ELF-1 (cell line): ENCODE measurements around the gene FAM3B.

ENCODE experiments used
- DNase-seq: peaks from one replicate; pipeline ENCODE4 v3.0.0-alpha.2; 2016; ENCODE audit warnings: low read depth, low spot score

Gene FAM3B

DNA sequence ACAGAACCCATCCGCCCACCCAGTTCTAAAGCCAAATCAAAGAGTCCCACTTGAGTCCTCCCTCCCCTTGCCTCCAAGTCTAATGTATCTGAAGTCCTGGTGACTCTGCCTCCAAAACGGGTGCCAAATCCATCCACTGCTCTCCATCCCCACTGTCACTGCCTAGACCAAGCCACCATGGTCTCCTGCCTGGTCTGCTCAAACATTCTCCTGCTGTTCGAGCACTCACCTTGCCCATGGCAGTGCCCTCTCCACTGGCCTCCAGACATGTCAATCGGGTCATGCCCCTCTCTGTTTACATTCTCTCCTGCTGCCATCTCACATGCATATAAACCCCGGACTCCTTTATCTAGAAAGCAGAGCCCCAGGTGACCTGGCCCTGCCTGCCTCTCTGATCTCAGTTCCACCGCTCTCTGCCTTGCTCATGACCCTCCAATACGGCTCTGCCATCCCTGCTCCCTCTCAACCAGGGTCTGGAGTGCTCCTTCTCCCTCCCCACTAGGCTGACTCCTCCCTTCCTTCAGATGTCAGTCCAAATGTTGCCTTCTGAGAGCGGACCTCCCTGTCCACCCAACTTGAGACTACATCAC is 77.4 kb downstream of the FAM3B start:
- DNase-seq = no peak

- DNase-seq = peak; percentile 74
Observed at GRCh38 chr21:41396558-41397075, 80.0 kb downstream of the FAM3B start.

DNA sequence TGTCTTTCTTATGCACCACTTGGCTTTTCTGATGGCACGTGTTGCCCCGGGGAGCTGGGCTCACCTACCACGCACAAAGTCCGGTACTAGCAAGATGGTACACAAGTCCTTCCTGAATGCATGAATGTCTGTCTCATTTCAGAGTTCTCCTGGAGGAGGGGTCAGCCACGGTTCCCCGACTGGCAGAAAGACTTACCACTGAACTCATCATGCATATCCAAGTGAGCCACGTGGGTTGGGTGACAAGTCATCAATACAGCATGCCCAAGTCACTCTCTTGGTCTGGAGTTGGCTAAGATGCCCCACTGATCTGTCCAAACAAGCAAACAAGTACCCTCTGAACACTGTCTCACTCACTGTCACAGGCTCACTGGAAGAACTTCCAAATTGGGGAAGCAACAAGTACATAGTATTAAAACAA is 80.9 kb downstream of the FAM3B start:
- no peak for DNase-seq

DNA sequence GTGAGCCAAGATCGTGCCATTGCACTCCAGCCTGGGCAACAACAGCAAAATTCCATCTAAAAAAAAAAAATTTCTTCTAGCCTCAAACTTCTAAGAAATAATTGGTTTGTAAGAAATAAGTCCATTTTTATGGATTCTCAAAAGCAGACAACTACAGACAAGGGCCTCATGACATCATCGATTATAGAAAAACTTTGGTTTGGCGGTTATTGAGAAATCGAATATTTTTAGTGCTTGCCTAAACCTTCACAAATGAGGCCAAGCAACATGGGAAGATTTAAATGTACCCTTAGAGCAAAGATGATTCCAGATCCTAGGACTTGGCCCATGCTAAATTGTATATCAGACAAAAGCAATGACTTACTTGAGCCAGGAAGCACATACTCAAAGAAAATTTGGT is 81.7 kb downstream of the FAM3B start:
- DNase-seq = no peak

- DNase-seq = no peak
Observed at GRCh38 chr21:41398831-41399230, 82.2 kb downstream of the FAM3B start.

GRCh38 chr21:41399246-41399800 is 82.7 kb downstream of the FAM3B start:
- no peak for DNase-seq

- DNase-seq = no peak
Observed at GRCh38 chr21:41402231-41402630, 85.6 kb downstream of the FAM3B start.

GRCh38 chr21:41402796-41403195 is 86.2 kb downstream of the FAM3B start:
- no peak for DNase-seq

DNA sequence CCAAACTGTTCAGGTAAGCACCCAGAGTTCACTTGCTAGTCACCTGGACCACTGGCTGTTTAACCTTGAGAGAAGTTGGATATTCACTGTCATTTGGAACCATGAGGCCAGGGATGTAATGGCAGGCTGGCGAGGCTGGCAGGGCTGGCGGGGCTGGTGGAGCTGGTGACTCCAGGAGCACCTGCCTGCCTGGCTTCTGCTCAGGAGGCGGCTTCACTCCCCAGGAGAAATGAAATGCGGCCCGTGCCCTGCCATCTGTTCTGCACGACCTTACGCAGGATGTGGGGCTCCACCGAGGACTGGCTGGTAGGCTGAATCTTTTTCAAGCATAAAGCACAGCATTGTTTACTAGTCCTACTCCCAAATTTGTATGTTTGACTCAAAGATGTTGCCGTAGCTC is 86.7 kb downstream of the FAM3B start:
- no peak for DNase-seq

- no peak for DNase-seq
Observed at GRCh38 chr21:41403966-41404365, 87.4 kb downstream of the FAM3B start.

GRCh38 chr21:41405321-41405720 is 88.7 kb downstream of the FAM3B start:
- DNase-seq = no peak

- no peak for DNase-seq
Observed at GRCh38 chr21:41406340-41406739, 89.7 kb downstream of the FAM3B start.
